GM23338 (cell line): ENCODE results near the gene DNAJC10. TPM values are rescaled to one million over a fixed set of nuclear protein-coding genes. Genes with fewer than 3 reads are reported as not detected.

Source experiments
- ATAC-seq: fragments of 200-7000 bp; cut with Tn5 transposase; 3 replicates; pipeline ENCODE4 v1.9.1; 2020
- DNase-seq: peaks from one replicate; pipeline ENCODE4 v3.0.0-alpha.2; 2015; ENCODE audit warnings: low spot score
- H2AFZ ChIP-seq: fragments of 200-600 bp; sonication (generic); 2 replicates; pipeline ENCODE4 v1.8.0; 2016; ENCODE audit warnings: antibody characterized with exemption, mild to moderate bottlenecking, moderate library complexity
- H3F3A ChIP-seq: fragments of 200-600 bp; sonication (generic); replicated peaks from 2 replicates; pipeline ENCODE4 v1.8.0; 2017; ENCODE audit warnings: antibody characterized with exemption, mixed run types, low read depth
- H3K27ac ChIP-seq: fragments of 200-600 bp; sonication (generic); 2 replicates; pipeline ENCODE4 v1.6.1; 2016; ENCODE audit warnings: low read depth
- H3K27me3 ChIP-seq: fragments of 200-600 bp; sonication (generic); 2 replicates; pipeline ENCODE4 v1.8.0; 2016; ENCODE audit warnings: mild to moderate bottlenecking, mixed run types, moderate library complexity; ENCODE audit not compliant: insufficient read depth
- H3K36me3 ChIP-seq: fragments of 200-600 bp; sonication (generic); 2 replicates; pipeline ENCODE4 v1.8.0; 2016; ENCODE audit warnings: mild to moderate bottlenecking; ENCODE audit not compliant: insufficient read depth
- H3K4me1 ChIP-seq: fragments of 200-600 bp; sonication (generic); 2 replicates; pipeline ENCODE4 v1.8.0; 2016; ENCODE audit warnings: mild to moderate bottlenecking, moderate library complexity; ENCODE audit not compliant: insufficient read depth
- H3K4me2 ChIP-seq: fragments of 200-600 bp; sonication (generic); 2 replicates; pipeline ENCODE4 v1.7.1; 2017; ENCODE audit warnings: mixed run types
- H3K4me3 ChIP-seq: fragments of 200-600 bp; sonication (generic); 2 replicates; pipeline ENCODE4 v1.6.1; 2016; ENCODE audit warnings: mixed run types
- H3K79me2 ChIP-seq: fragments of 200-600 bp; sonication (generic); replicated peaks from 2 replicates; pipeline ENCODE4 v1.8.0; 2017; ENCODE audit warnings: mild to moderate bottlenecking; ENCODE audit not compliant: insufficient read depth
- H3K9me2 ChIP-seq: fragments of 200-600 bp; sonication (generic); 2 replicates; pipeline ENCODE4 v1.8.0; 2017; ENCODE audit not compliant: insufficient read depth
- H4K20me1 ChIP-seq: fragments of 200-600 bp; sonication (generic); replicated peaks from 2 replicates; pipeline ENCODE4 v1.8.0; 2017; ENCODE audit warnings: mild to moderate bottlenecking; ENCODE audit not compliant: insufficient read depth
- H3K27ac Mint-ChIP-seq: 2 replicates; pipeline ENCODE4 v1.8.0; 2020; ENCODE audit warnings: inconsistent platforms, mild to moderate bottlenecking, moderate library complexity, mixed read lengths
- H3K27me3 Mint-ChIP-seq: 3 replicates; pipeline ENCODE4 v1.8.0; 2022; ENCODE audit warnings: low read depth, mild to moderate bottlenecking, moderate library complexity, mixed read lengths, inconsistent platforms; ENCODE audit not compliant: insufficient read depth, poor library complexity
- H3K36me3 Mint-ChIP-seq: 3 replicates; pipeline ENCODE4 v1.8.0; 2021; ENCODE audit warnings: low read depth, mild to moderate bottlenecking, inconsistent platforms, moderate library complexity, mixed read lengths
- H3K4me1 Mint-ChIP-seq: 3 replicates; pipeline ENCODE4 v1.8.0; 2020; ENCODE audit warnings: mild to moderate bottlenecking, inconsistent platforms, mixed read lengths
- H3K4me3 Mint-ChIP-seq: 3 replicates; pipeline ENCODE4 v1.8.0; 2021; ENCODE audit warnings: moderate library complexity, mild to moderate bottlenecking, inconsistent platforms, mixed read lengths
- H3K9me3 Mint-ChIP-seq: 3 replicates; pipeline ENCODE4 v1.8.0; 2020; ENCODE audit warnings: moderate library complexity, mild to moderate bottlenecking, inconsistent platforms, mixed read lengths
- CREB1 ChIP-seq: fragments of 250-450 bp; sonication (Bioruptor Pico); IDR thresholded peaks from 2 replicates; pipeline ENCODE4 v1.5.0; 2020; ENCODE audit warnings: low read depth, mild to moderate bottlenecking, moderate library complexity
- ETS1 ChIP-seq: IDR thresholded peaks from 2 replicates; pipeline ENCODE4 v1.6.1; 2016; ENCODE audit warnings: antibody characterized with exemption
- EZH2 ChIP-seq: fragments of 200-600 bp; sonication (generic); IDR thresholded peaks from one replicate; pipeline ENCODE4 v1.8.0; 2017; ENCODE audit warnings: antibody characterized with exemption, mild to moderate bottlenecking, low read depth; ENCODE audit not compliant: unreplicated experiment
- EZH2phosphoT487 ChIP-seq: fragments of 200-600 bp; sonication (generic); IDR thresholded peaks from one replicate; pipeline ENCODE4 v1.8.1; 2018; ENCODE audit warnings: antibody characterized with exemption; ENCODE audit not compliant: unreplicated experiment
- JUNB ChIP-seq: IDR thresholded peaks from one replicate; pipeline ENCODE4 v1.6.1; 2016; ENCODE audit warnings: antibody characterized with exemption; ENCODE audit not compliant: unreplicated experiment
- NANOG ChIP-seq: IDR thresholded peaks from 2 replicates; pipeline ENCODE4 v1.6.1; 2016; ENCODE audit warnings: antibody characterized with exemption, borderline replicate concordance
- POLR2AphosphoS5 ChIP-seq: IDR thresholded peaks from 2 replicates; pipeline ENCODE4 v1.6.1; 2016; ENCODE audit warnings: antibody characterized with exemption, low read depth
- REST ChIP-seq: IDR thresholded peaks from one replicate; pipeline ENCODE4 v1.6.1; 2018; ENCODE audit warnings: antibody characterized with exemption; ENCODE audit not compliant: unreplicated experiment
- STAT1 ChIP-seq: IDR thresholded peaks from one replicate; pipeline ENCODE4 v1.6.1; 2016; ENCODE audit warnings: antibody characterized with exemption; ENCODE audit not compliant: unreplicated experiment
- ZNF114 ChIP-seq: fragments of 250-450 bp; sonication (Bioruptor Pico); IDR thresholded peaks from 2 replicates; pipeline ENCODE4 v1.5.0; 2020; ENCODE audit warnings: mild to moderate bottlenecking, moderate library complexity
- ZNF331 ChIP-seq: fragments of 250-450 bp; sonication (Bioruptor Pico); IDR thresholded peaks from 2 replicates; pipeline ENCODE4 v1.5.0; 2020; ENCODE audit warnings: low read depth, mild to moderate bottlenecking, moderate library complexity
- ZNF462 ChIP-seq: fragments of 250-450 bp; sonication (Bioruptor Pico); IDR thresholded peaks from 2 replicates; pipeline ENCODE4 v1.5.0; 2020; ENCODE audit warnings: mild to moderate bottlenecking, moderate library complexity
- polyA plus RNA-seq: library from polyadenylated mRNA; unstranded; fragments of >200 nt; fragmentation: Nextera tagmentation; extraction: Ambion mirVana; gene quantifications from 2 replicates; pipeline ENCODE4 v1.2.1, GENCODE V29; 2016
- total RNA-seq: library from RNA; depleted of rRNA; stranded (reverse); fragments of >200 nt; shearing (Covaris generic); gene quantifications from 2 replicates; pipeline ENCODE4 v1.2.3, GENCODE V29; 2014
- TF ChIP-seq, protein P1 (sequence below), 2 experiments: fragments of 200-600 bp in 1 of 2; sonication (generic) in 1 of 2; conservative IDR thresholded peaks; 2 replicates each; pipeline versions ENCODE4 v1.5.1 to v1.6.1; 2016 to 2017; ENCODE audit warnings: antibody characterized with exemption in 2 of 2, low read depth in 2 of 2, mild to moderate bottlenecking in 2 of 2, moderate library complexity in 1 of 2

Gene DNAJC10
- total and polyA plus RNA-seq, 2 experiments from 2014 or later: 41.9 to 83.1 TPM

- Histone ChIP-seq H3K27ac (peak overlapping the region; percentile 79), H3F3A (no peaks in the 10 kb centered on the region), H3K4me2 (peak overlapping the region; percentile 36), H3K36me3 (no peaks in the 10 kb centered on the region), H2AFZ (no peak overlapping the region), H4K20me1 (no peaks in the 10 kb centered on the region), H3K4me1 (peaks cover 33% of the 10 kb centered on the region), H3K79me2 (no peaks in the 10 kb centered on the region), H3K27me3 (no peaks in the 10 kb centered on the region), H3K9me2 (no peaks in the 10 kb centered on the region), H3K4me3 (peak overlapping the region; percentile 7; the same call in 1 of the 2 replicates)
- DNase-seq (peak; percentile 27), ATAC-seq (peak; percentile 30)
- Mint-ChIP-seq H3K4me3 (peak overlapping the region; percentile 49), H3K9me3 (no peaks in the 10 kb centered on the region), H3K27me3 (no peaks in the 10 kb centered on the region), H3K27ac (peak overlapping the region; percentile 93), H3K4me1 (peaks cover 29% of the 10 kb centered on the region), H3K36me3 (no peaks in the 10 kb centered on the region)
- TF ChIP-seq, protein P1, sequence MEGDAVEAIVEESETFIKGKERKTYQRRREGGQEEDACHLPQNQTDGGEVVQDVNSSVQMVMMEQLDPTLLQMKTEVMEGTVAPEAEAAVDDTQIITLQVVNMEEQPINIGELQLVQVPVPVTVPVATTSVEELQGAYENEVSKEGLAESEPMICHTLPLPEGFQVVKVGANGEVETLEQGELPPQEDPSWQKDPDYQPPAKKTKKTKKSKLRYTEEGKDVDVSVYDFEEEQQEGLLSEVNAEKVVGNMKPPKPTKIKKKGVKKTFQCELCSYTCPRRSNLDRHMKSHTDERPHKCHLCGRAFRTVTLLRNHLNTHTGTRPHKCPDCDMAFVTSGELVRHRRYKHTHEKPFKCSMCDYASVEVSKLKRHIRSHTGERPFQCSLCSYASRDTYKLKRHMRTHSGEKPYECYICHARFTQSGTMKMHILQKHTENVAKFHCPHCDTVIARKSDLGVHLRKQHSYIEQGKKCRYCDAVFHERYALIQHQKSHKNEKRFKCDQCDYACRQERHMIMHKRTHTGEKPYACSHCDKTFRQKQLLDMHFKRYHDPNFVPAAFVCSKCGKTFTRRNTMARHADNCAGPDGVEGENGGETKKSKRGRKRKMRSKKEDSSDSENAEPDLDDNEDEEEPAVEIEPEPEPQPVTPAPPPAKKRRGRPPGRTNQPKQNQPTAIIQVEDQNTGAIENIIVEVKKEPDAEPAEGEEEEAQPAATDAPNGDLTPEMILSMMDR (conservative IDR thresholded peaks at IDR 0.05; ENCODE audit: low read depth in 2 of 2): no peak
- TF ChIP-seq EZH2: no peak
- no peak for TF ChIP-seq STAT1
- no peak for TF ChIP-seq ETS1
- no peak for TF ChIP-seq EZH2phosphoT487
- no peak for TF ChIP-seq NANOG
- no peak for TF ChIP-seq CREB1 (CRISPR knock-in tag)
- no peak for TF ChIP-seq REST
- TF ChIP-seq ZNF331 (CRISPR knock-in tag): no peak
- no peak for TF ChIP-seq ZNF114 (CRISPR knock-in tag)
- TF ChIP-seq POLR2AphosphoS5: no peak
- no peak for TF ChIP-seq ZNF462 (CRISPR knock-in tag)
- TF ChIP-seq JUNB: no peak
Measured at GRCh38 chr2:182818501-182818900, 102.4 kb downstream of the DNAJC10 start.
